IMR-90 (cell line): Measurements from ENCODE around the gene VIPR1.

Experiments
- CTCF ChIP-seq: conservative IDR thresholded peaks from 2 replicates; pipeline ENCODE4 v1.5.1; 2012; ENCODE audit warnings: mild to moderate bottlenecking, low read depth, low read length, improper control_type of control experiment
- ELK1 ChIP-seq: fragments of 150-350 bp; IDR thresholded peaks from 2 replicates; pipeline ENCODE4 v1.6.1; 2016; ENCODE audit warnings: low read depth, mild to moderate bottlenecking, low read length, moderate library complexity, borderline replicate concordance
- POLR2A ChIP-seq: IDR thresholded peaks from 2 replicates; pipeline ENCODE4 v1.6.1; 2012; ENCODE audit warnings: mild to moderate bottlenecking, low read depth, low read length
- SMC3 ChIP-seq: fragments of 150-350 bp; IDR thresholded peaks from 2 replicates; pipeline ENCODE4 v1.6.1; 2016; ENCODE audit warnings: low read depth, mild to moderate bottlenecking, antibody characterized with exemption, low read length, moderate library complexity

DNA sequence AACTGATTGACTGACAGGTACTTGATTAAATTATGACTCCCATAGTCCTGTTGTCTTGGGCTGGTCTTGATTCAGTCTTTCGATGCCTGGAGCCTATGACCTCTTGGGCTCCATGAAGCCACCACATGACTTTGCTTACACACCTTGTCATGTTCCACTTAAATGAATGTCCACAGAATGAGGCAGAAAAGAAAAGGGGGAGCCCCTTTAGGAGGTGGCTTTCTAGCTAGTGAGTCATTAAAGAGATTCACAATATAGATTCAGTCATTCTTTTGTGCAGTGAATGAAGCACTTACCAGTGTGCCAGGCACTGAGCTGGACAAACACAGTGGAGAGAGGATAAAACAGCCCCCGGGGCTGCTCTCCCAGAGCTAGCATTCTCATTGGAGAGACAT lies 17.1 kb downstream of the VIPR1 start:
- TF ChIP-seq SMC3 (no peak), CTCF (no peak), ELK1 (no peak), POLR2A (no peak)
